Measurements from ENCODE around the gene YDJC. TPM values are rescaled to one million over a fixed set of nuclear protein-coding genes. Genes with fewer than 3 reads are reported as not detected.
A peak's percentile ranks its signal among the peaks of the same experiment; 100 is the strongest.

YDJC gene
- polyA plus RNA-seq, 4 donors: 34.5 to 46.7 (median 42.2) TPM

- H3K27me3 ChIP-seq (ENCODE audit: control insufficient read depth in 3 of 3, insufficient read depth in 3 of 3, low read length in 3 of 3): no peaks in the 10 kb centered on the region
- H3K4me1 ChIP-seq (ENCODE audit: control insufficient read depth in 3 of 3, insufficient read depth in 2 of 3, low read depth in 1 of 3, low read length in 2 of 3): peaks cover 0 to 12% (median 3%) of the 10 kb centered on the region in 3 donors
- FAIRE-seq: no peak
- peaks cover 0 to 14% (median 3%) of the 10 kb centered on the region in 3 donors for H3K36me3 ChIP-seq (ENCODE audit: control insufficient read depth in 3 of 3, insufficient read depth in 2 of 3, low read depth in 1 of 3, low read length in 3 of 3)
- DNase-seq: no peak
- H3K9me3 ChIP-seq (ENCODE audit: control insufficient read depth in 2 of 2, insufficient read depth in 1 of 2, low read depth in 1 of 2, low read length in 1 of 2): no peaks in the 10 kb centered on the region
- 52 to 91% (median 78%) methylated on average over 27 of the region's 27 CpGs for WGBS, 3 donors
- peak within 1 kb of the TSS in 1 of 3 donors; percentile 31 for H3K27ac ChIP-seq (ENCODE audit: low read depth in 1 of 3, low read length in 2 of 3)
- H3K4me3 ChIP-seq (ENCODE audit: low read depth in 1 of 3, low read length in 3 of 3): no peak within 1 kb of the TSS
These were observed 2.5 kb upstream of the YDJC start, which contains the start of gene CCDC116 for GRCh38 chr22:21632237-21632895. Gene CCDC116, plus strand, starts transcription at chr22:21632760. Its CDS starts 422 bp downstream, at chr22:21633182.

- FAIRE-seq: no peak
- WGBS, 3 donors: 88 to 89% (median 89%) methylated on average over 4 of the region's 4 CpGs
These were observed 1.2 kb upstream of the YDJC start for GRCh38 chr22:21631025-21631424.

GRCh38 chr22:21628386-21629254 lies 1.2 kb downstream of the YDJC start:
- DNase-seq (no peak), FAIRE-seq (no peak)
- H3K4me1 ChIP-seq (ENCODE audit: control insufficient read depth in 3 of 3, insufficient read depth in 2 of 3, low read depth in 1 of 3, low read length in 2 of 3): peaks cover 3 to 12% (median 3%) of the 10 kb centered on the region in 3 donors
- peak overlapping the region in 2 of 3 donors; percentile 87 to 98 for H3K4me3 ChIP-seq (ENCODE audit: low read depth in 1 of 3, low read length in 3 of 3)
- no peaks in the 10 kb centered on the region for H3K27me3 ChIP-seq (ENCODE audit: control insufficient read depth in 3 of 3, insufficient read depth in 3 of 3, low read length in 3 of 3)
- peaks cover 0 to 46% (median 3%) of the 10 kb centered on the region in 3 donors for H3K36me3 ChIP-seq (ENCODE audit: control insufficient read depth in 3 of 3, insufficient read depth in 2 of 3, low read depth in 1 of 3, low read length in 3 of 3)
- peak overlapping the region; percentile 9 to 90 (median 84) for H3K27ac ChIP-seq (ENCODE audit: low read depth in 1 of 3, low read length in 2 of 3)
- H3K9me3 ChIP-seq (ENCODE audit: control insufficient read depth in 2 of 2, insufficient read depth in 1 of 2, low read depth in 1 of 2, low read length in 1 of 2): no peaks in the 10 kb centered on the region
- WGBS, 3 donors: 63 to 75% (median 65%) methylated on average over 50 to 74 of the region's 74 CpGs

More at GRCh38 chr22:21631025-21631424, 1.2 kb upstream of the YDJC start:
- Histone ChIP-seq H3K9me3 (ENCODE audit: control insufficient read depth in 2 of 2, insufficient read depth in 1 of 2, low read depth in 1 of 2, low read length in 1 of 2) (no peaks in the 10 kb centered on the region), H3K36me3 (ENCODE audit: control insufficient read depth in 3 of 3, insufficient read depth in 2 of 3, low read depth in 1 of 3, low read length in 3 of 3) (peaks cover 0 to 26% (median 3%) of the 10 kb centered on the region in 3 donors), H3K4me3 (ENCODE audit: low read depth in 1 of 3, low read length in 3 of 3) (no peak overlapping the region), H3K27ac (ENCODE audit: low read depth in 1 of 3, low read length in 2 of 3) (no peak overlapping the region), H3K4me1 (ENCODE audit: control insufficient read depth in 3 of 3, insufficient read depth in 2 of 3, low read depth in 1 of 3, low read length in 2 of 3) (peaks cover 0 to 12% (median 3%) of the 10 kb centered on the region in 3 donors), H3K27me3 (ENCODE audit: control insufficient read depth in 3 of 3, insufficient read depth in 3 of 3, low read length in 3 of 3) (no peaks in the 10 kb centered on the region)
- no peak for DNase-seq

GRCh38 chr22:21626735-21627469 lies 2.9 kb downstream of the YDJC start:
- Histone ChIP-seq H3K27ac (ENCODE audit: low read depth in 1 of 3, low read length in 2 of 3) (no peak overlapping the region), H3K36me3 (ENCODE audit: control insufficient read depth in 3 of 3, insufficient read depth in 2 of 3, low read depth in 1 of 3, low read length in 3 of 3) (peaks cover 0 to 63% (median 9%) of the 10 kb centered on the region in 3 donors), H3K4me3 (ENCODE audit: low read depth in 1 of 3, low read length in 3 of 3) (no peak overlapping the region), H3K27me3 (ENCODE audit: control insufficient read depth in 3 of 3, insufficient read depth in 3 of 3, low read length in 3 of 3) (no peaks in the 10 kb centered on the region), H3K9me3 (ENCODE audit: control insufficient read depth in 2 of 2, insufficient read depth in 1 of 2, low read depth in 1 of 2, low read length in 1 of 2) (no peaks in the 10 kb centered on the region), H3K4me1 (ENCODE audit: control insufficient read depth in 3 of 3, insufficient read depth in 2 of 3, low read depth in 1 of 3, low read length in 2 of 3) (peaks cover 3 to 12% (median 3%) of the 10 kb centered on the region in 3 donors)
- WGBS, 3 donors: 79 to 84% (median 80%) methylated on average over 11 of the region's 11 CpGs
- DNase-seq (no peak), FAIRE-seq (no peak)

- FAIRE-seq (no peak), DNase-seq (no peak)
- Histone ChIP-seq H3K9me3 (ENCODE audit: control insufficient read depth in 2 of 2, insufficient read depth in 1 of 2, low read depth in 1 of 2, low read length in 1 of 2) (no peaks in the 10 kb centered on the region), H3K27me3 (ENCODE audit: control insufficient read depth in 3 of 3, insufficient read depth in 3 of 3, low read length in 3 of 3) (no peaks in the 10 kb centered on the region), H3K4me3 (ENCODE audit: low read depth in 1 of 3, low read length in 3 of 3) (no peak overlapping the region), H3K36me3 (ENCODE audit: control insufficient read depth in 3 of 3, insufficient read depth in 2 of 3, low read depth in 1 of 3, low read length in 3 of 3) (peaks cover 0 to 67% (median 10%) of the 10 kb centered on the region in 3 donors), H3K27ac (ENCODE audit: low read depth in 1 of 3, low read length in 2 of 3) (no peak overlapping the region), H3K4me1 (ENCODE audit: control insufficient read depth in 3 of 3, insufficient read depth in 2 of 3, low read depth in 1 of 3, low read length in 2 of 3) (peaks cover 3 to 12% (median 3%) of the 10 kb centered on the region in 3 donors)
- WGBS, 3 donors: 58 to 71% (median 69%) methylated on average over 4 of the region's 4 CpGs
These were observed 3.6 kb downstream of the YDJC start for GRCh38 chr22:21626073-21626734.

GRCh38 chr22:21624880-21625791 lies 4.7 kb downstream of the YDJC start:
- Histone ChIP-seq H3K4me3 (ENCODE audit: low read depth in 1 of 3, low read length in 3 of 3) (no peak overlapping the region), H3K4me1 (ENCODE audit: control insufficient read depth in 3 of 3, insufficient read depth in 2 of 3, low read depth in 1 of 3, low read length in 2 of 3) (peaks cover 3 to 12% (median 3%) of the 10 kb centered on the region in 3 donors), H3K9me3 (ENCODE audit: control insufficient read depth in 2 of 2, insufficient read depth in 1 of 2, low read depth in 1 of 2, low read length in 1 of 2) (no peaks in the 10 kb centered on the region), H3K36me3 (ENCODE audit: control insufficient read depth in 3 of 3, insufficient read depth in 2 of 3, low read depth in 1 of 3, low read length in 3 of 3) (peaks cover 0 to 77% (median 10%) of the 10 kb centered on the region in 3 donors), H3K27ac (ENCODE audit: low read depth in 1 of 3, low read length in 2 of 3) (no peak overlapping the region), H3K27me3 (ENCODE audit: control insufficient read depth in 3 of 3, insufficient read depth in 3 of 3, low read length in 3 of 3) (no peaks in the 10 kb centered on the region)
- FAIRE-seq (no peak), DNase-seq (no peak)
- WGBS, 3 donors: 82 to 84% (median 84%) methylated on average over 12 of the region's 12 CpGs

GRCh38 chr22:21624120-21624879 lies 5.5 kb downstream of the YDJC start:
- Histone ChIP-seq H3K27ac (ENCODE audit: low read depth in 1 of 3, low read length in 2 of 3) (no peak overlapping the region), H3K4me3 (ENCODE audit: low read depth in 1 of 3, low read length in 3 of 3) (no peak overlapping the region), H3K27me3 (ENCODE audit: control insufficient read depth in 3 of 3, insufficient read depth in 3 of 3, low read length in 3 of 3) (no peaks in the 10 kb centered on the region), H3K4me1 (ENCODE audit: control insufficient read depth in 3 of 3, insufficient read depth in 2 of 3, low read depth in 1 of 3, low read length in 2 of 3) (peaks cover 3 to 12% (median 3%) of the 10 kb centered on the region in 3 donors), H3K9me3 (ENCODE audit: control insufficient read depth in 2 of 2, insufficient read depth in 1 of 2, low read depth in 1 of 2, low read length in 1 of 2) (no peaks in the 10 kb centered on the region), H3K36me3 (ENCODE audit: control insufficient read depth in 3 of 3, insufficient read depth in 2 of 3, low read depth in 1 of 3, low read length in 3 of 3) (peaks cover 0 to 85% (median 10%) of the 10 kb centered on the region in 3 donors)
- WGBS, 3 donors: 58 to 65% (median 65%) methylated on average over 8 of the region's 8 CpGs
- FAIRE-seq (no peak), DNase-seq (peak in 1 of 2 donors; percentile 32)

Measured in small intestine (tissue), 7 donors.